Ovary (tissue), 3 donors: ENCODE measurements around the gene DAB1.

Experiments used
- POLR2A ChIP-seq: fragments of 450-650 bp; IDR thresholded peaks from one replicate; pipeline ENCODE4 v1.6.1; 2017; ENCODE audit warnings: antibody characterized with exemption, mild to moderate bottlenecking, moderate library complexity
- TF ChIP-seq, protein P1 (sequence below), 3 donors: fragments of 450-650 bp in 2 of 3; fragments of 200-600 bp in 1 of 3; IDR thresholded peaks; one replicate each; pipeline versions ENCODE4 v1.5.1 to v1.8.0; 2016 to 2022; ENCODE audit warnings: antibody characterized with exemption in 3 of 3, mild to moderate bottlenecking in 1 of 3
- donor health status: DM: no; HTN: no; CAD: no.

DNA sequence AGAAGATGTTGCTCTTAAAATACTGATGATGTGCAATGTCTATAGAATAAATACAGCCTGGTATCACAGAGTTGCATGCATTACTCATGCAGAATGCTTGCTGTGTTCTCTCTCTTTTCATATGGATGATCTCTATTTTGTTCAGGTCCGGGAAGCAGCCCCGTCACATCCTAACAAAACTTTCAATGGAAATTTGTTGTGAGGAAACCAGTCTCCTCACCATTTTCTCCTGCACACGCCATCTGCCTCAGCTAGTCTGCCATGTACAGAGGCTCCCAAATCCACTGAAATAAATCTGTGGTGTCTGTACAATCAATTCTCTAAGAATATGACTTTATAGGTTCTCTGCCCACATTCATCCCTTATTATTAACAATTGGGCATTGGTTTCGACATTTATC lies 42.4 kb downstream of the DAB1 start:
- TF ChIP-seq, protein P1, sequence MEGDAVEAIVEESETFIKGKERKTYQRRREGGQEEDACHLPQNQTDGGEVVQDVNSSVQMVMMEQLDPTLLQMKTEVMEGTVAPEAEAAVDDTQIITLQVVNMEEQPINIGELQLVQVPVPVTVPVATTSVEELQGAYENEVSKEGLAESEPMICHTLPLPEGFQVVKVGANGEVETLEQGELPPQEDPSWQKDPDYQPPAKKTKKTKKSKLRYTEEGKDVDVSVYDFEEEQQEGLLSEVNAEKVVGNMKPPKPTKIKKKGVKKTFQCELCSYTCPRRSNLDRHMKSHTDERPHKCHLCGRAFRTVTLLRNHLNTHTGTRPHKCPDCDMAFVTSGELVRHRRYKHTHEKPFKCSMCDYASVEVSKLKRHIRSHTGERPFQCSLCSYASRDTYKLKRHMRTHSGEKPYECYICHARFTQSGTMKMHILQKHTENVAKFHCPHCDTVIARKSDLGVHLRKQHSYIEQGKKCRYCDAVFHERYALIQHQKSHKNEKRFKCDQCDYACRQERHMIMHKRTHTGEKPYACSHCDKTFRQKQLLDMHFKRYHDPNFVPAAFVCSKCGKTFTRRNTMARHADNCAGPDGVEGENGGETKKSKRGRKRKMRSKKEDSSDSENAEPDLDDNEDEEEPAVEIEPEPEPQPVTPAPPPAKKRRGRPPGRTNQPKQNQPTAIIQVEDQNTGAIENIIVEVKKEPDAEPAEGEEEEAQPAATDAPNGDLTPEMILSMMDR (IDR thresholded peaks at IDR 0.05): no peak
- no peak for TF ChIP-seq POLR2A
